Testis (tissue), 2 donors: Measurements from ENCODE around the gene PXDC1.

Experiments
- CTCF ChIP-seq, 3 experiments: fragments of 450-650 bp in 2 of 3; fragments of 200-600 bp in 1 of 3; sonication (generic) in 1 of 3; IDR thresholded peaks; one replicate each; pipeline ENCODE4 v1.5.1; 2016 to 2019; ENCODE audit warnings: antibody characterized with exemption in 3 of 3, mild to moderate bottlenecking in 2 of 3, moderate library complexity in 1 of 3
- POLR2A ChIP-seq: fragments of 450-650 bp; IDR thresholded peaks from one replicate; pipeline ENCODE4 v1.6.1; 2017; ENCODE audit warnings: antibody characterized with exemption, mild to moderate bottlenecking, moderate library complexity

- TF ChIP-seq CTCF (IDR thresholded peaks at IDR 0.05) = no peak
- TF ChIP-seq POLR2A = no peak
Measured at GRCh38 chr6:3707751-3708412, 43.6 kb downstream of the PXDC1 start.
